ENCODE data around the gene FOXO6. TPM values are rescaled to one million over a fixed set of nuclear protein-coding genes. Genes with fewer than 3 reads are reported as not detected.

The FOXO6 gene
- total and polyA plus RNA-seq, 2 experiments from 2014 or later: 0.68 to 4.2 TPM

DNA sequence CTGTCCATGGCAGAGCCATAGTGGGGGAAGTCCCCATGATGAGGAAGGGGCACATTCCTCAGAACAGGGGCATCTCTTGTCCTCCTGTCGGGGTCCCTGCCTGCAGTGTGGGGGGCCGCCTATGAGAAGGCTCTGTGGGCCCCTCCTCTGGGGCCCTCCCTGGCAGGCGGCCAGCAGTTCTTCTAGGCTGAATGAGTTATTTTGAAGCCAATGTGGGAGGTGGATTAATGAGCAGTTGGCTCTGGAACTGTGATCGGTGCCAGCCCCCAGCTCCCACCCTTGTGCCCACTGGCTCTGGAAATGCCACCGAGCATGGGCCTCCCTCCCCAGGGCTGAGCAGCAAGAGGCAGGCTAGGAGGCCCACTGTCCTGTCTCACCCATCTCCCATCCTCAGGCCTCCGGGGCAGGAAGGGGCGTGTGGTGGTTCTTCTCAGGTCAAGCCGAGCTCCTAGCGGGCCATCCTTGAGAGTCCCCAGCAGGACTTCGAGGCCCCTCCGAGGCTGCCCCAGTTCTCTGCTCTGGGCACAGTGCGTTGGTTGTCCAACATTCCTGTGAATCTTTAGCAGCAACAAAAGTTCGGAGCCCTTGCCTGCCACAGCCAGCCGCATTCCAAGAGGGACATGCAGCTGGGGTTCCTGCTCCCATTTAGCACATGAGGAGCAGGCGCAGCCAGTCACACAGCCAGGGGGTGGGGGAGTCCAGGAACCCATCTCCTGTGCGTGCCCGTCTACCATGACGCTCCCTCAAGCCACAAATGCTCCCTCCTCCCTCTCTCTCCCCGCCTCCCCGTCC lies 66.1 kb downstream of the FOXO6 start (continued):
- TF ChIP-seq, protein P1, sequence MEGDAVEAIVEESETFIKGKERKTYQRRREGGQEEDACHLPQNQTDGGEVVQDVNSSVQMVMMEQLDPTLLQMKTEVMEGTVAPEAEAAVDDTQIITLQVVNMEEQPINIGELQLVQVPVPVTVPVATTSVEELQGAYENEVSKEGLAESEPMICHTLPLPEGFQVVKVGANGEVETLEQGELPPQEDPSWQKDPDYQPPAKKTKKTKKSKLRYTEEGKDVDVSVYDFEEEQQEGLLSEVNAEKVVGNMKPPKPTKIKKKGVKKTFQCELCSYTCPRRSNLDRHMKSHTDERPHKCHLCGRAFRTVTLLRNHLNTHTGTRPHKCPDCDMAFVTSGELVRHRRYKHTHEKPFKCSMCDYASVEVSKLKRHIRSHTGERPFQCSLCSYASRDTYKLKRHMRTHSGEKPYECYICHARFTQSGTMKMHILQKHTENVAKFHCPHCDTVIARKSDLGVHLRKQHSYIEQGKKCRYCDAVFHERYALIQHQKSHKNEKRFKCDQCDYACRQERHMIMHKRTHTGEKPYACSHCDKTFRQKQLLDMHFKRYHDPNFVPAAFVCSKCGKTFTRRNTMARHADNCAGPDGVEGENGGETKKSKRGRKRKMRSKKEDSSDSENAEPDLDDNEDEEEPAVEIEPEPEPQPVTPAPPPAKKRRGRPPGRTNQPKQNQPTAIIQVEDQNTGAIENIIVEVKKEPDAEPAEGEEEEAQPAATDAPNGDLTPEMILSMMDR (conservative IDR thresholded peaks at IDR 0.05; ENCODE audit: low read depth in 2 of 2): no peak
- TF ChIP-seq EZH2phosphoT487 (IDR thresholded peaks at IDR 0.05; ENCODE audit: unreplicated experiment) (no peak), POLR2AphosphoS5 (IDR thresholded peaks at IDR 0.05; ENCODE audit: low read depth) (no peak), NANOG (IDR thresholded peaks at IDR 0.05; ENCODE audit: borderline replicate concordance) (no peak), ZNF114 (CRISPR knock-in tag; IDR thresholded peaks at IDR 0.05) (no peak)
- TF ChIP-seq, protein P2, sequence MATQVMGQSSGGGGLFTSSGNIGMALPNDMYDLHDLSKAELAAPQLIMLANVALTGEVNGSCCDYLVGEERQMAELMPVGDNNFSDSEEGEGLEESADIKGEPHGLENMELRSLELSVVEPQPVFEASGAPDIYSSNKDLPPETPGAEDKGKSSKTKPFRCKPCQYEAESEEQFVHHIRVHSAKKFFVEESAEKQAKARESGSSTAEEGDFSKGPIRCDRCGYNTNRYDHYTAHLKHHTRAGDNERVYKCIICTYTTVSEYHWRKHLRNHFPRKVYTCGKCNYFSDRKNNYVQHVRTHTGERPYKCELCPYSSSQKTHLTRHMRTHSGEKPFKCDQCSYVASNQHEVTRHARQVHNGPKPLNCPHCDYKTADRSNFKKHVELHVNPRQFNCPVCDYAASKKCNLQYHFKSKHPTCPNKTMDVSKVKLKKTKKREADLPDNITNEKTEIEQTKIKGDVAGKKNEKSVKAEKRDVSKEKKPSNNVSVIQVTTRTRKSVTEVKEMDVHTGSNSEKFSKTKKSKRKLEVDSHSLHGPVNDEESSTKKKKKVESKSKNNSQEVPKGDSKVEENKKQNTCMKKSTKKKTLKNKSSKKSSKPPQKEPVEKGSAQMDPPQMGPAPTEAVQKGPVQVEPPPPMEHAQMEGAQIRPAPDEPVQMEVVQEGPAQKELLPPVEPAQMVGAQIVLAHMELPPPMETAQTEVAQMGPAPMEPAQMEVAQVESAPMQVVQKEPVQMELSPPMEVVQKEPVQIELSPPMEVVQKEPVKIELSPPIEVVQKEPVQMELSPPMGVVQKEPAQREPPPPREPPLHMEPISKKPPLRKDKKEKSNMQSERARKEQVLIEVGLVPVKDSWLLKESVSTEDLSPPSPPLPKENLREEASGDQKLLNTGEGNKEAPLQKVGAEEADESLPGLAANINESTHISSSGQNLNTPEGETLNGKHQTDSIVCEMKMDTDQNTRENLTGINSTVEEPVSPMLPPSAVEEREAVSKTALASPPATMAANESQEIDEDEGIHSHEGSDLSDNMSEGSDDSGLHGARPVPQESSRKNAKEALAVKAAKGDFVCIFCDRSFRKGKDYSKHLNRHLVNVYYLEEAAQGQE (IDR thresholded peaks at IDR 0.05; ENCODE audit: unreplicated experiment): no peak

DNA sequence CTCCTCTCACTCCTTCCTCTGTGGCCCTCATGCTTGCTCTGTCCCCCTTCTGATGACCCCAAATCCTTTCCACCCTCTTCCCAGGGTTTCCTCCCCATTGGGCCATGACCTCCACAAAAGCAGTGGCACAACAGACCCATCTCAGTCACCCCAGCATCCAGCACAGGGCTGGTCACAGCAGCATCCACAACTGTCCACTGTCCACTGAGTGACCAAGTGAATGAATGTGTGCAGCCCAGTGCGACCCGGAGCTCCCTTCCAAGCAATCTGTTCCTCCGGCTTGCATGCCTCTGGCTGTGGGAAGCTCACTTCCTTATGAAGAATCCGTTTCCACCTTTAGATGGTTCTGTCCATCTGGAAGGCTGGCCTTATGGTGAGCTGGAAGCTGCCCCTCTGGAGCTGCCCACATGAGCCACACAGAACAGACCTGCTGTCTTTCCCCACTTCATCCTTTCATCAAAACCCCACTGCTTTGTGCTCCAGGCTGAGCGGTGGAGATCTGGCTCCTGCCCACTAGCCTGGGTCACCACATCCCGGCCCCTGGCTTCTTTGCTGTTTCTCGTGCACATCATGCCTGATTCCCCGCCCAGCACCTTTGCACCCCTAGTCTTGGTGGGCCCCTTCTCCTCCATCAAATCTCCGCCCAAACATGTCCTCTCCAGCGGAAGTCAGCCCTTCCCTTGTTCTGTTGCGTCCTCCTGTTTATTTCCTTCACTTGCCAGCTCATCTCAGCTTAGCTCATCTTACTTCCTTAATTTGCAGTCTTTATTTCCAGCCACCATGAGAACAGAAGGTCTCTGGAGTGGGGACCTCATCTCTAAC lies 66.9 kb downstream of the FOXO6 start:
- ATAC-seq (no peak), DNase-seq (ENCODE audit: low spot score) (no peak)
- H3K4me3 Mint-ChIP-seq: no peak overlapping the region
- no peaks in the 10 kb centered on the region for H3K36me3 ChIP-seq (ENCODE audit: insufficient read depth)
- no peaks in the 10 kb centered on the region for H3K9me2 ChIP-seq (ENCODE audit: insufficient read depth)
- H2AFZ ChIP-seq: no peak overlapping the region
- no peaks in the 10 kb centered on the region for H3K79me2 ChIP-seq (replicated peaks; ENCODE audit: insufficient read depth)
- H3K4me3 ChIP-seq: no peak overlapping the region
- H3K9me3 Mint-ChIP-seq: no peaks in the 10 kb centered on the region
- H3K4me1 ChIP-seq (ENCODE audit: insufficient read depth): no peaks in the 10 kb centered on the region
- H3K27ac Mint-ChIP-seq: no peak overlapping the region
- H3K27me3 ChIP-seq (ENCODE audit: insufficient read depth): no peaks in the 10 kb centered on the region
- peaks cover 8% of the 10 kb centered on the region; the same call in 1 of the 2 replicates for H3F3A ChIP-seq (replicated peaks; ENCODE audit: low read depth)
- H3K27ac ChIP-seq (ENCODE audit: low read depth): no peak overlapping the region
- peaks cover 6% of the 10 kb centered on the region for H3K27me3 Mint-ChIP-seq (ENCODE audit: insufficient read depth, low read depth, poor library complexity)
- H3K4me2 ChIP-seq: no peak overlapping the region
- peaks cover 3% of the 10 kb centered on the region; the same call in 1 of the 3 replicates for H3K4me1 Mint-ChIP-seq
- H4K20me1 ChIP-seq (replicated peaks; ENCODE audit: insufficient read depth): no peaks in the 10 kb centered on the region
- no peaks in the 10 kb centered on the region for H3K36me3 Mint-ChIP-seq (ENCODE audit: low read depth)
- TF ChIP-seq JUNB (IDR thresholded peaks at IDR 0.05; ENCODE audit: unreplicated experiment): no peak
- TF ChIP-seq, protein P3, sequence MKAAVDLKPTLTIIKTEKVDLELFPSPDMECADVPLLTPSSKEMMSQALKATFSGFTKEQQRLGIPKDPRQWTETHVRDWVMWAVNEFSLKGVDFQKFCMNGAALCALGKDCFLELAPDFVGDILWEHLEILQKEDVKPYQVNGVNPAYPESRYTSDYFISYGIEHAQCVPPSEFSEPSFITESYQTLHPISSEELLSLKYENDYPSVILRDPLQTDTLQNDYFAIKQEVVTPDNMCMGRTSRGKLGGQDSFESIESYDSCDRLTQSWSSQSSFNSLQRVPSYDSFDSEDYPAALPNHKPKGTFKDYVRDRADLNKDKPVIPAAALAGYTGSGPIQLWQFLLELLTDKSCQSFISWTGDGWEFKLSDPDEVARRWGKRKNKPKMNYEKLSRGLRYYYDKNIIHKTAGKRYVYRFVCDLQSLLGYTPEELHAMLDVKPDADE (IDR thresholded peaks at IDR 0.05): no peak
- no peak for TF ChIP-seq EZH2phosphoT487 (IDR thresholded peaks at IDR 0.05; ENCODE audit: unreplicated experiment)
- TF ChIP-seq, protein P1 (conservative IDR thresholded peaks at IDR 0.05; ENCODE audit: low read depth in 2 of 2): no peak
- TF ChIP-seq POLR2AphosphoS5 (IDR thresholded peaks at IDR 0.05; ENCODE audit: low read depth): no peak
- no peak for TF ChIP-seq ZNF114 (CRISPR knock-in tag; IDR thresholded peaks at IDR 0.05)
- no peak for TF ChIP-seq CREB1 (CRISPR knock-in tag; IDR thresholded peaks at IDR 0.05; ENCODE audit: low read depth)
- TF ChIP-seq NANOG (IDR thresholded peaks at IDR 0.05; ENCODE audit: borderline replicate concordance): no peak
- TF ChIP-seq, protein P2 (IDR thresholded peaks at IDR 0.05; ENCODE audit: unreplicated experiment): no peak
- TF ChIP-seq EZH2 (IDR thresholded peaks at IDR 0.05; ENCODE audit: low read depth, unreplicated experiment): no peak
- no peak for TF ChIP-seq STAT1 (IDR thresholded peaks at IDR 0.05; ENCODE audit: unreplicated experiment)
